Activated CD4-positive, alpha-beta T cell treated with anti-CD3 and anti-CD28 coated beads for 1 hour (primary cell): ENCODE measurements around the gene PCP4.
"Not testable (repeated sequence)": the region's sequence is repeated elsewhere in the genome, so short reads cannot be mapped to it uniquely, and the experiment has no call there.

Experiments used
- DNase-seq: peaks from one replicate; pipeline ENCODE4 v3.0.0-alpha.2; 2020

The PCP4 gene

DNA sequence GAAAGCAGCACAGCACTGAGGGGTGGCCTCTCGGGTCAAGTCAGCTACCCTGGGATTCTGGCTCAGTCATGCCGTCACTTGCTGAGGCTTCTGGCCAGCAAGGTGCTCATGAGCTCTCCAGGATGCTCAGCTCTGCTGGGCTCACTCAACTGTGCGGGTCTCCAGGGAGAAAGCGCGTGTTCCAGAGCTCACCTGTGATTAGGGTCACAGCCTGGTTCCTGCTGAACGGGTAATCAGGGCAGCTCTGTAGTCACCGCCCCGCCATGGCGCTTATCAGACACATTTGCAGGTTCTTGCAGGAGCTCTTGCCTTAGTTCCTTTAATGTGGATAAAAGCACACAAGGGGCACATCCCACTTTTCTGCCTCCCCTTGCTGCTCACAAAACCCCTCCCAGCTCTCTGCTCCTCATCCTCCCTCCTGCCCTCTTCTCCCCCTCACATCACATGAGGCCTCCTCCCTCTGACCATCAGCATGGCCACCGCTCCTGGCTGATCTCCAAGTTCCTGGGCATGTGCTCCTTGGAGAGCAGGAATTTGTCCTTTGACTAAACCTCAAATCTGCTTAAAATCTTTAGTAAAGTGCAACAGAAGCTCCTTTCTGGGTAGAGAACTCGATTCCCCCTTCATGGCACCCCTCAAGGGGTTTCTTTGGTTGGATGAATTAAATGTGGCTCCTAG, 2.0 kb downstream of the PCP4 start:
- no peak for DNase-seq

DNA sequence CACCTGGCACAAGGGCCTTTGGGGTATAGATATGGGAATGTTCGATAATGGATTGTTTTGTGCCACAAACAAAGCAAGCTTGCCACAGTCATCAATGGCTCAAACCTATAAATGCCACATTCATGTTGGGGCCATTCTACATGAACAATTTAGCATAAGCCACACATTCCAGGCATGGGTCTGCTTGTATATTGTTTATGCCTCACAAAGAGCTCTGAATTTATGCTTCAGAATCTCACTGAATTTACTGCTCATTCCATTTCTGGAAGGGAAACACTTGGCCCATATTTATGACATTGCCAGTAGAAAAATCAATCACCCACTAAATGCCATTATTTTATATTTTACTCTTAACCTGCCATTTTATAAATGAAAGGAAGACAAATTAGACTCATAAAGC, 6.4 kb downstream of the PCP4 start:
- no peak for DNase-seq

DNA sequence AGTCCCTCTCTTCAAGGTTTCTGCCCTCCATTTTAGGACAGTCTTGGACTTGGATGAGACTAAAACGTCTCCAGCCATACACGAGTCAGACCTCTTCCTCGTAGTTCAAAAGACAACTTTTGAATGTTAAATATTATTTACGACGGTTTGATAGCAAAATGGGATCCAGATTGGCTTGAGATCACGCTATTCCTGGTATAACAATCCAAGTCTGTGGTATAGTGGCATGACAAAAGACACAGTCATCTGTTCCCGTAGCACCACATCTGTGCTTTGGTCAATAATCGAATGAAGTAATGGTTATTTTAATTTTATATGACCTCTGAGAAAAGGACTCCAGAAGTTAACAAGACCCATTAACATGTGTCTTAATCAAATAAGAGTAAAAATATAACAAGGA, 7.0 kb downstream of the PCP4 start:
- DNase-seq: no peak

GRCh38 chr21:39874759-39875158, 7.5 kb downstream of the PCP4 start:
- no peak for DNase-seq

- no peak for DNase-seq
Observed at GRCh38 chr21:39881661-39882060, 14.4 kb downstream of the PCP4 start.

GRCh38 chr21:39882151-39882838, 15.1 kb downstream of the PCP4 start:
- no peak for DNase-seq

DNA sequence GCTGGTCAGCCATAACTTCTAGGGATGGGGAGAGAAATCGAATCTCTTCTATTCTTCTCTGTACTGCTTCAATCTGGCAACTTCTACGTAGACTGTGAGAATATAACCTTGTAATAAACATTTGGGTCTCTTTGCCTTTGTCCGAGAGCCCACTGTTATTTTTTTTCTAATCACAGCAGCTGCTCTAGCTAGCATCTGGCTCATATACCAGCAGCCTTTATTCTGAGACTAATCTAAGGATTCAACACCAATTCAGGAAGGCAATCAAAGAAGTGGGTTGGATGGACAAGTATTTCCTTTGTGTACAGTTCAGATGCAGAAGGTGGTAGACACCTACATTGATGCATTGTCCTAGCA, 15.6 kb downstream of the PCP4 start:
- no peak for DNase-seq

GRCh38 chr21:39885119-39885848, 18.0 kb downstream of the PCP4 start:
- DNase-seq: no peak

- no peak for DNase-seq
Observed at GRCh38 chr21:39888848-39889247, 21.6 kb downstream of the PCP4 start.

DNA sequence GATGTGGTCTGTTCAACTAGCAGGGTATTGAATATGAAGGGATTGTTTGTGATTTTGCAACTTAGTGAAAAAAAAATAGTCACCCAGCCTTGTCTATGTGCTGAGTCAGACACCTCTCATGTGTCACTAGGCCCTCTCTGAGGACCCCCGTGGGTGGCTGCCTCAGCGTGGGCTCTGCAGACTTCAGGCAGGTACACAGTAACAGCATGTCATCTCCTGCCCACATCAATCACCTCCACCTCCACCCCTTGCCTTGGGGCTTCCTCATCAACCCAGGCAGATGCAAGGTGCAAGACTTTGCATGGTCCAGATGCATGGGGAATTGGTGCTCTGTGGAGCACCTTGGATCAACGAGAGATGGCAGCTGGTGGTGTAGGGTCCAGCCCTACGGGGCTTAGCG, 23.9 kb downstream of the PCP4 start:
- DNase-seq: no peak

- not testable (repeated sequence) for DNase-seq
Observed at GRCh38 chr21:39891863-39892262, 24.6 kb downstream of the PCP4 start.

GRCh38 chr21:39900491-39900890, 33.3 kb downstream of the PCP4 start:
- DNase-seq: no peak

DNA sequence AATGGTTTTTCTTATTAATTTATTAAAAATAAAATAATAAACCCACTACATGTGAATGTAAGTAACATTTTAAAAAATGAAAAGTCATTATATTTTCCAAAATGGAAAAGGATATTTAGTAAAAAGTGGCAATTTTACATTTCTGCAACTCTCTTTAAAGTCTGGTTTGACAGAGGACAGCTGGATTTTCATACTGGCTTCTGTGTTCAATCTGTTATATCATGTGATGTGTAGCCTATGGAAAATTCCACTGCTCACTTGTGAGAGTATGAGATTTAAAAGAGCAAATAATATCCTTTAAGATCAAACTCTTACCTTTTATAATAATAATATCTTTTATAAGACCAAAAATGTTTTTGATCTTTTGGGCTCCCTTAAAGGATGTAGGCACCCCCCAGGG, 33.7 kb downstream of the PCP4 start:
- DNase-seq: no peak

DNA sequence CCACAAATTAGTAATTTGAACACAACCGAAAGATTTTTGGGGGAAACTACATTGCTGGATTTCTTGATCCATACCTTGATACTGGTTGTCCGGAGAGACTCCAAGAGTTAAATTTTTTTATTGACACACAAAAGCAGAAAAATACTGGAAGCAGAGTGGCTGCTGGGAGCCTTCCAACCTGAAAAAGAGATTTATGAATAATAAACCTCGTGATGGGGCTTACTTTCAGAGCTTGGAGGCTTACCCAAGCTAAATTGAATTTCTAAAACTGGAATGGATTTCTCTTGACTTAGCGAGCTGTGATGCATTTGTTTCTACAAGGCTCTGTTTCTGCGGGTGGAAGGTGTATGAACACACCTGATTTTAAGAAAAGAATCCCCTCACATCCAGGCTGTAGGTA, 35.7 kb downstream of the PCP4 start:
- DNase-seq: no peak

GRCh38 chr21:39904457-39904856, 37.2 kb downstream of the PCP4 start:
- no peak for DNase-seq

DNA sequence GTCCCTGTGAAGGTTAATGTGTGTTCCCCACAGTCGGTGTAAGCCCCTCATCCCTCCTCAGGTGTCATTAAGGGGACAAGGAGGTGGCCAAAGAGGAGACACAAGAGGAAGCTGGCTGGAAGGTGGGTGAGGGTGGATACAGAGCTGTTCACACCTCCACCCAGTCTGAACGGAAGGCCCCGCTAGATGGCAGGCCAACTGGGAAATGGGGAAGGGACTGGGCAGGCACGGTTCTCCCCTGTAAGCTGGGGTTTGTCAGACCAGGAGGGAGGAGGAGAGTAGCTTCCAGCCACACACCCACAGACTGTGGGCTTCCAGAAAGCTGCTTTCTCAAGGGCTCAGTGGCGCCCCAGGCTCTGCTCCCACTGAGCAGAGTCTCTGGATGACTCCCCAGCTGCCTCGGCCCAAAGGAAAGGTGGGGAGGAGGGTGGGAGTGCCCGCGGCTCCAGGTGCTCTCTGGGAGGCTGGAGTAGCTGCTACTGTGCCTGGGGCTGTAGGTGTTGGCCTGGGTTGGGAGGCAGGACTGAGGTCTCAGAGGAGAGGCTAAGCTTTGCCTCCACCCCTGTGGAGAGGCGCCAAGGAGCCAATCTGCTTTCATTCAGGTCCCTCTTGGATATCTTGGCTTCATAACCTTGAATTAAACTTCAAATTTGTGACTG, 41.2 kb downstream of the PCP4 start:
- DNase-seq: no peak

- no peak for DNase-seq
Observed at GRCh38 chr21:39911286-39912199, 44.3 kb downstream of the PCP4 start.

DNA sequence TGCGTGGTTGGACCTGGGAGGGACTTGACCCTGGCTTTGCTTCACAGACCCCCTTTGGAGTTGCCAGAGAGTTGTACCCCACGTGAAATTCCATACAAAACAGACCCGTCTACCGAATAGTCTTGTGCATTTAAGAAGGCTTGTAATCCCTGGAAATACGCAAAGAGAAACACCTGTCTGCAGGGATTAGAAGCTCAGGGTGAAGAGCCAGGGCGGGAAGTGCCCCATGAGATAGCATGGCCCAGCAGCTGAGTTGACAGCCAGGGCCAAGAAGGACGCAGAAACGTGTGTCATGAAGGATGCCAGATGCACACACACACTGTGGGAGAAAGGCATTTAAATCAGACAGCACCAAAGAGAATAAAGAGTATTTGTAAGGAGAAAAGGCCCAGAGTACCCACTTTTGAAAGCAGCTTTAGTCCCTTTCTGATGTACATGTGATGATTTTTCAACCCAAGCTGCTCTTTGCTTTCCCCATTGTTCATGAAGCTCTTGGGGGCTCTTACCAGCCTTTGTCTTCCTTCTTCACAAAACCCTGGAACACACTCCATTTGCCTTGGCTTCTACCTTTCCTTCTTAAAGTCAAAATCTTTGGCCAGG, 46.6 kb downstream of the PCP4 start:
- no peak for DNase-seq

- DNase-seq: no peak
Observed at GRCh38 chr21:39915881-39916280, 48.6 kb downstream of the PCP4 start.

DNA sequence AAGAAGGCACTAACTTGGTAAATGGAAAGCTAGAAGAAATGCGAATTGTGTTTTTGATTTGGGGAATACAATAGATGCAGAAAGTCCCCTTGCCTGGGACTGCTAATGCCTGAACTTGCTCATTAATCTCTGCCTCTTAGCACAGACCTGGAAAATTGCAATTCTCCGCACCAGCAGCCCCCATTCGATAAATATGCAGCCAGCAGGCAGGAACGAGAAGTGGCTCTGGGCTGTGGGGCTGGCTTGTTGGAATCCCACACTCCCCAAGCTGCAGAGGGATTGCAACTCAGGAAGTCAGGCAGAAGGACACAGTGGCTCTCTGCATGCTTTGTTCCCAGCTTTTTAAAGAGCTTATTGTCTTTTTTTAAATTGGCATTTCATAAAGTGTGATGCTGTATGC, 51.3 kb downstream of the PCP4 start:
- no peak for DNase-seq

- no peak for DNase-seq
Observed at GRCh38 chr21:39923476-39923875, 56.2 kb downstream of the PCP4 start.
